HG02610 (cell line): ENCODE results near the gene CC2D2A.
"Not testable (repeated sequence)": the region's sequence is repeated elsewhere in the genome, so short reads cannot be mapped to it uniquely, and the experiment has no call there.

Experiments
- ATAC-seq: cut with Tn5 transposase; IDR thresholded peaks from one replicate; pipeline ENCODE4 v1.9.1; 2021; ENCODE audit warnings: mild to moderate bottlenecking, moderate library complexity; ENCODE audit not compliant: unreplicated experiment

Gene CC2D2A

GRCh38 chr4:15556511-15557092, 86.9 kb downstream of the CC2D2A start:
- no peak for ATAC-seq

DNA sequence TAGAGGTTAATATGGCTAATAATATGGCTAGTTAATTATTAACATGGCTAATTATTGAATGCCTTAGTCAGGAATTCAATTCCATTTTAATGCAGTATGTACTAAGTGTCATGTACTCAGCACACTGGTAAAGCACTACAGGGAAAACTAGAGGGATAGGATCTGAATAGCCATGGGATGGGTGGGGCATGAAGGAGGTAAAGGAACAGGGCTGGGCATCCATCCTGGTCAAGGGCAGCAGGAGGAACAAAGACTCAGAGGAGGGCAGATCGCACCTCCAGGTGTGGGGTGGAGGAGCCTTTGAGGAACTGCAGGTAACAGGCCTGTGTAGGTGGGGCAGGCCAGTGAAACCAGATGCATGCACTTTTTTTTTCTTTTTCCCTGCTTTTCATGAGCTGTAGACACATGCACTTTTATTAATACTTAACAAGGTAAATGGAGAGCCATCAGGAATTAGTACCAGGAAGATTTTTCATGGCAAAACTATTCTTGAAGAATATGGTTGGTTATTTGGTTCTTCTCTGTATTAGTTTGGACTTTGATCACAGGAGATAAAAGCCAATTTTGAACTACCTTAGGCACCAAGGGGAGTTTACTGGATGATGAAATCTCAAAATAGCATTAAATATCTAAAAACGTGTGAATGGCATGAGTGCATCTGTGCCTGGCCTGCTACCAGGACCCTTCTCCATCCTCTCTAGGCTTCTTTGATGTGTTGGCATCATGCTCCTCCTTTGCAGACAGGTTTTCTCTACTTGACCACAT, 88.3 kb downstream of the CC2D2A start:
- no peak for ATAC-seq

GRCh38 chr4:15558561-15558960, 88.9 kb downstream of the CC2D2A start:
- ATAC-seq, result no peak

DNA sequence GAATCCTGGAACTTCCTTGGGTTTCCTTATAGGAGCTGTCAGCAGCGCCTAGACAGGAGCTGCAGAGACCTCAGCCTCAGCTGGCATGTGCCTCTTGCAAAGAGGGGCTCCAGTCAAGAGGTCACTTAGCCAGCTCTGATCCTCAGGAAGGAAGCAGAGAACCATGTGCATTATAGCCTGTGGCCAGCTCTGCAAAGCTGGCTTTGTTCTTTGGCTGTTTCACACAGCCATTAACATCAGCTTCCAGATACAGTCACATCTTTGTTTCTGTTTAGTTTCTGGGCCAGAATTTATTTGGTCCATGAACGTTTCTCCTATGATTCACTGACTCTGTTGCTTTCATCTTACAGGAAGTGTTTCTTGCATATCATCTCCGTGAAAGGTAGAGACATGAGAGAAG, 92.4 kb downstream of the CC2D2A start:
- ATAC-seq, result no peak

GRCh38 chr4:15562623-15563022, 92.9 kb downstream of the CC2D2A start:
- no peak for ATAC-seq

GRCh38 chr4:15563871-15564270, 94.2 kb downstream of the CC2D2A start:
- ATAC-seq, result no peak

- ATAC-seq, result no peak
Measured at GRCh38 chr4:15568821-15569220, 99.1 kb downstream of the CC2D2A start.

- no peak for ATAC-seq
Measured at GRCh38 chr4:15569746-15570145, 100.1 kb downstream of the CC2D2A start.

- no peak for ATAC-seq
Measured at GRCh38 chr4:15575966-15576365, 106.3 kb downstream of the CC2D2A start.

GRCh38 chr4:15577508-15577907, 107.8 kb downstream of the CC2D2A start:
- ATAC-seq, result no peak

GRCh38 chr4:15584785-15585184, 115.1 kb downstream of the CC2D2A start:
- no peak for ATAC-seq

- ATAC-seq, result no peak
Measured at GRCh38 chr4:15585331-15585730, 115.6 kb downstream of the CC2D2A start.

GRCh38 chr4:15586066-15586465, 116.4 kb downstream of the CC2D2A start:
- ATAC-seq, result no peak

GRCh38 chr4:15587649-15588048, 118.0 kb downstream of the CC2D2A start:
- no peak for ATAC-seq

- ATAC-seq, result no peak
Measured at GRCh38 chr4:15592799-15593198, 123.1 kb downstream of the CC2D2A start.

GRCh38 chr4:15598644-15599043, 129.0 kb downstream of the CC2D2A start:
- no peak for ATAC-seq

- ATAC-seq, result no peak
Measured at GRCh38 chr4:15600176-15600575, 130.5 kb downstream of the CC2D2A start.

DNA sequence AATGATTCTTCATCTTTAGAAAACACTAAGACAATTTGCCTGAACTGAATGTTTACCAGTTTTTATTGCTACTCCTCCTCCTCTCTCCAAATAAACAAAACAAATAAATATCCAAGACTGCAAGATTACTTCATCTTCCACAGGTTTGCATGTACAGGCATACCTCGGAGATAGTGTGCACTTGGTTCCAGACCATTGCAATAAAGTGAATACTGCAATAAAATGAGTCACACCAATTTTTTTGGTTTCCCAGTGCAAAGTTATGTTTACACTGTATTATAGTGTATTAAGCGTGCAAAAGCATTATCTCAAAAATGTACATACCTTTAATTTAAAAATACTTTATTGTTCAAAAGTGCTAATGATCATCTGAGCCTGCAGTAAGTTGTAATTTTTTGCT, 132.2 kb downstream of the CC2D2A start:
- ATAC-seq, result no peak

- ATAC-seq, result no peak
Measured at GRCh38 chr4:15605537-15605936, 135.9 kb downstream of the CC2D2A start.

- no peak for ATAC-seq
Measured at GRCh38 chr4:15610855-15611254, 141.2 kb downstream of the CC2D2A start.

- no peak for ATAC-seq
Measured at GRCh38 chr4:15612136-15612535, 142.5 kb downstream of the CC2D2A start.

DNA sequence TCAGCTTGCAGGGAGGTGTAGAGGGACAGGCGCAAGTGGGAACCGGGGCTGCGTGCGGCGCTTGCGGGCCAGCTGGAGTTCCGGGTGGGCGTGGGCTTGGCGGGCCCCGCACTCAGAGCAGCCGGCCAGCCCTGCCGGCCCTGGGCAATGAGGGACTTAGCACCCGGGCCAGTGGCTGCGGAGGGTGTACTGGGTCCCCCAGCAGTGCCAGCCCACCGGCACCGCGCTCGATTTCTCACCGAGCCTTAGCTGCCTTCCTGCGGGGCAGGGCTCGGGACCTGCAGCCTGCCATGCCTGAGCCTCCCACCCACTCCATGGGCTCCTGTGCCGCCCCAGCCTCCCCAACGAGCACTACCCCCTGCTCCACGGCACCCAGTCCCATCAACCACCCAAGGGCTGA, 145.2 kb downstream of the CC2D2A start:
- not testable (repeated sequence) for ATAC-seq

DNA sequence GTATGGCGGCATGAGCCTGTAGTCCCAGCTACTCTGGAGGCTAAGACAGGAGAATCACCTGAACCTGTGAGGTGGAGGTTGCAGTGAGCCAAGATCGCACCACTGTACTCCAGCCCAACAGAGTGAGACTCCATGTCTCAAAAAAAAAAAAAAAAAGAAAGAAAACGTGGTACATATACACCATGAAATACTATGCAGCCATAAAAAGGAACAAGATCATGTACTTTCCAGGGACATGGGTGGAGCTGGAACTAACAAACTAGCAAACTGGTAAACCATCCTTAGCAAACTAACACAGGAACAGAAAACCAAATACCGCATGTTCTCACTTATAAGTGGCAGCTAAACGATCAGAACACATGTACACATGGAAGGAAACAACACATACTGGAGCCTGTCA, 147.7 kb downstream of the CC2D2A start:
- ATAC-seq, result not testable (repeated sequence)
